Measurements from ENCODE around the gene BSN.

- TF ChIP-seq, protein P1, sequence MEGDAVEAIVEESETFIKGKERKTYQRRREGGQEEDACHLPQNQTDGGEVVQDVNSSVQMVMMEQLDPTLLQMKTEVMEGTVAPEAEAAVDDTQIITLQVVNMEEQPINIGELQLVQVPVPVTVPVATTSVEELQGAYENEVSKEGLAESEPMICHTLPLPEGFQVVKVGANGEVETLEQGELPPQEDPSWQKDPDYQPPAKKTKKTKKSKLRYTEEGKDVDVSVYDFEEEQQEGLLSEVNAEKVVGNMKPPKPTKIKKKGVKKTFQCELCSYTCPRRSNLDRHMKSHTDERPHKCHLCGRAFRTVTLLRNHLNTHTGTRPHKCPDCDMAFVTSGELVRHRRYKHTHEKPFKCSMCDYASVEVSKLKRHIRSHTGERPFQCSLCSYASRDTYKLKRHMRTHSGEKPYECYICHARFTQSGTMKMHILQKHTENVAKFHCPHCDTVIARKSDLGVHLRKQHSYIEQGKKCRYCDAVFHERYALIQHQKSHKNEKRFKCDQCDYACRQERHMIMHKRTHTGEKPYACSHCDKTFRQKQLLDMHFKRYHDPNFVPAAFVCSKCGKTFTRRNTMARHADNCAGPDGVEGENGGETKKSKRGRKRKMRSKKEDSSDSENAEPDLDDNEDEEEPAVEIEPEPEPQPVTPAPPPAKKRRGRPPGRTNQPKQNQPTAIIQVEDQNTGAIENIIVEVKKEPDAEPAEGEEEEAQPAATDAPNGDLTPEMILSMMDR (IDR thresholded peaks at IDR 0.05), result no peak
- TF ChIP-seq POLR2AphosphoS5 (IDR thresholded peaks at IDR 0.05), result no peak
- no peak for TF ChIP-seq POLR2A (IDR thresholded peaks at IDR 0.05)
Observed at GRCh38 chr3:49530701-49531100, 23.6 kb upstream of the BSN start.
